HG02571 (cell line): Measurements from ENCODE around the gene HSDL1.

Experiments
- ATAC-seq: cut with Tn5 transposase; IDR thresholded peaks from one replicate; pipeline ENCODE4 v1.9.1; 2021; ENCODE audit warnings: mild to moderate bottlenecking, moderate library complexity; ENCODE audit not compliant: unreplicated experiment

Gene HSDL1

GRCh38 chr16:84144859-84145639 lies at the start of gene HSDL1, which contains the start of gene DNAAF1:
Gene HSDL1, minus strand, starts transcription at chr16:84145177. Its CDS starts 13,856 bp downstream, at chr16:84131321.
Gene DNAAF1, plus strand, starts transcription at chr16:84145308. Its CDS starts 133 bp downstream, at chr16:84145441.
- ATAC-seq, result peak; percentile 71

GRCh38 chr16:84194018-84194417 lies 49.0 kb upstream of the HSDL1 start:
- ATAC-seq, result no peak

- no peak for ATAC-seq
These were observed 48.5 kb upstream of the HSDL1 start for GRCh38 chr16:84193480-84193879.

GRCh38 chr16:84191466-84191865 lies 46.5 kb upstream of the HSDL1 start:
- ATAC-seq, result no peak

- no peak for ATAC-seq
These were observed 45.9 kb upstream of the HSDL1 start, which contains the start of gene ADAD2 for GRCh38 chr16:84190731-84191388. Gene ADAD2, plus strand, starts transcription at chr16:84191157. Its CDS starts 74 bp downstream, at chr16:84191231.

- ATAC-seq, result peak; percentile 94
These were observed 41.9 kb upstream of the HSDL1 start, which contains the start of gene TAF1C for GRCh38 chr16:84186685-84187437. Gene TAF1C, minus strand, starts transcription at chr16:84187057. Its CDS starts 2,069 bp downstream, at chr16:84184988.

GRCh38 chr16:84184775-84185174 lies 39.8 kb upstream of the HSDL1 start:
- ATAC-seq, result no peak

GRCh38 chr16:84183911-84184591 lies 39.1 kb upstream of the HSDL1 start:
- ATAC-seq, result no peak

- ATAC-seq, result no peak
These were observed 38.5 kb upstream of the HSDL1 start for GRCh38 chr16:84183572-84183875.

GRCh38 chr16:84182680-84183571 lies 37.9 kb upstream of the HSDL1 start:
- ATAC-seq, result no peak

GRCh38 chr16:84182104-84182503 lies 37.1 kb upstream of the HSDL1 start:
- no peak for ATAC-seq

GRCh38 chr16:84181144-84181915 lies 36.4 kb upstream of the HSDL1 start:
- ATAC-seq, result no peak

GRCh38 chr16:84180519-84181140 lies 35.7 kb upstream of the HSDL1 start:
- no peak for ATAC-seq

GRCh38 chr16:84179612-84180320 lies 34.8 kb upstream of the HSDL1 start:
- ATAC-seq, result no peak

- ATAC-seq, result no peak
These were observed 34.1 kb upstream of the HSDL1 start for GRCh38 chr16:84178892-84179611.

- ATAC-seq, result no peak
These were observed 33.3 kb upstream of the HSDL1 start for GRCh38 chr16:84178146-84178765.

- ATAC-seq, result no peak
These were observed 32.7 kb upstream of the HSDL1 start for GRCh38 chr16:84177741-84178073.
